H9 (cell line): Measurements from ENCODE around the gene RUNDC1. TPM values are rescaled to one million over a fixed set of nuclear protein-coding genes. Genes with fewer than 3 reads are reported as not detected.

Experiments used
- DNase-seq: peaks from one replicate; pipeline ENCODE4 v3.0.0-alpha.2; 2017
- H2AFZ ChIP-seq: one replicate; pipeline ENCODE4 v1.6.1; 2013; ENCODE audit warnings: mild to moderate bottlenecking, low read length, control low read depth, moderate library complexity
- H2AK5ac ChIP-seq: 2 replicates; pipeline ENCODE4 v1.6.1; 2013; ENCODE audit warnings: low read length, control low read depth, mixed read lengths; ENCODE audit not compliant: insufficient read length
- H2BK120ac ChIP-seq: one replicate; pipeline ENCODE4 v1.6.1; 2013; ENCODE audit warnings: low read depth, mild to moderate bottlenecking, low read length, control low read depth, inconsistent platforms; ENCODE audit not compliant: poor library complexity, severe bottlenecking
- H2BK12ac ChIP-seq: 2 replicates; pipeline ENCODE4 v1.6.1; 2013; ENCODE audit warnings: low read length, control low read depth, mixed read lengths, low read depth; ENCODE audit not compliant: insufficient read length
- H2BK15ac ChIP-seq: 2 replicates; pipeline ENCODE4 v1.6.1; 2013; ENCODE audit warnings: low read depth, low read length, control low read depth
- H2BK20ac ChIP-seq: one replicate; pipeline ENCODE4 v1.6.1; 2013; ENCODE audit warnings: low read depth, mild to moderate bottlenecking, low read length, control low read depth, inconsistent platforms; ENCODE audit not compliant: poor library complexity, severe bottlenecking
- H2BK5ac ChIP-seq: 2 replicates; pipeline ENCODE4 v1.6.1; 2013; ENCODE audit warnings: low read length, control low read depth, mixed read lengths; ENCODE audit not compliant: insufficient read length
- H3K14ac ChIP-seq: 2 replicates; pipeline ENCODE4 v1.6.1; 2013; ENCODE audit warnings: low read length, control low read depth; ENCODE audit not compliant: insufficient read depth
- H3K18ac ChIP-seq: 2 replicates; pipeline ENCODE4 v1.6.1; 2013; ENCODE audit warnings: low read depth, mild to moderate bottlenecking, mixed read lengths, low read length, control low read depth; ENCODE audit not compliant: insufficient read length
- H3K23ac ChIP-seq: 2 replicates; pipeline ENCODE4 v1.6.1; 2013; ENCODE audit warnings: low read length, control low read depth, mixed read lengths, low read depth; ENCODE audit not compliant: insufficient read length
- H3K23me2 ChIP-seq: 2 replicates; pipeline ENCODE4 v1.6.1; 2013; ENCODE audit warnings: low read depth, mild to moderate bottlenecking, mixed read lengths, low read length, control low read depth; ENCODE audit not compliant: insufficient read length, poor library complexity, severe bottlenecking
- H3K27ac ChIP-seq: 2 replicates; pipeline ENCODE4 v1.5.1; 2013; ENCODE audit warnings: low read length, control low read depth, mixed read lengths, low read depth; ENCODE audit not compliant: insufficient read length
- H3K27me3 ChIP-seq: 2 replicates; pipeline ENCODE4 v1.6.1; 2013; ENCODE audit warnings: low read length, control low read depth, inconsistent platforms; ENCODE audit not compliant: insufficient read depth
- H3K4ac ChIP-seq: 2 replicates; pipeline ENCODE4 v1.6.1; 2013; ENCODE audit warnings: low read depth, mild to moderate bottlenecking, control low read depth, inconsistent platforms, low read length, moderate library complexity
- H3K4me1 ChIP-seq: 2 replicates; pipeline ENCODE4 v1.6.1; 2013; ENCODE audit warnings: low read length, control low read depth, inconsistent platforms; ENCODE audit not compliant: insufficient read depth
- H3K4me2 ChIP-seq: 2 replicates; pipeline ENCODE4 v1.6.1; 2013; ENCODE audit warnings: low read length, control low read depth, mixed read lengths; ENCODE audit not compliant: insufficient read length, insufficient read depth
- H3K56ac ChIP-seq: 2 replicates; pipeline ENCODE4 v1.6.1; 2013; ENCODE audit warnings: low read depth, mild to moderate bottlenecking, mixed read lengths, low read length, control low read depth; ENCODE audit not compliant: insufficient read length
- H3K79me1 ChIP-seq: 2 replicates; pipeline ENCODE4 v1.6.1; 2013; ENCODE audit warnings: low read depth, mild to moderate bottlenecking, moderate library complexity, low read length, control low read depth, inconsistent platforms; ENCODE audit not compliant: insufficient read depth, poor library complexity, severe bottlenecking
- H3K79me2 ChIP-seq: 2 replicates; pipeline ENCODE4 v1.6.1; 2013; ENCODE audit warnings: low read length, control low read depth, inconsistent platforms; ENCODE audit not compliant: insufficient read depth
- H3K9ac ChIP-seq: 2 replicates; pipeline ENCODE4 v1.6.1; 2013; ENCODE audit warnings: low read length, control low read depth, mixed read lengths; ENCODE audit not compliant: insufficient read length; ENCODE audit errors: extremely low read depth
- H3K9me3 ChIP-seq: one replicate; pipeline ENCODE4 v1.6.1; 2013; ENCODE audit warnings: low read depth, low read length, inconsistent platforms; ENCODE audit not compliant: control insufficient read depth
- H3T11ph ChIP-seq: one replicate; pipeline ENCODE4 v1.6.1; 2013; ENCODE audit warnings: mild to moderate bottlenecking, low read length, control low read depth, inconsistent platforms
- H4K20me1 ChIP-seq: one replicate; pipeline ENCODE4 v1.6.1; 2013; ENCODE audit not compliant: control insufficient read depth, insufficient read length, insufficient read depth
- H4K5ac ChIP-seq: 2 replicates; pipeline ENCODE4 v1.6.1; 2013; ENCODE audit warnings: low read depth, mild to moderate bottlenecking, mixed read lengths, low read length, control low read depth; ENCODE audit not compliant: insufficient read length
- H4K8ac ChIP-seq: replicated peaks from 2 replicates; pipeline ENCODE4 v1.6.1; 2013; ENCODE audit warnings: low read length, control low read depth, mixed read lengths, low read depth; ENCODE audit not compliant: insufficient read length
- H4K91ac ChIP-seq: 2 replicates; pipeline ENCODE4 v1.6.1; 2013; ENCODE audit warnings: low read depth, mild to moderate bottlenecking, moderate library complexity, mixed read lengths, low read length, control low read depth; ENCODE audit not compliant: insufficient read length
- H3K27ac Mint-ChIP-seq, 3 experiments: 2 replicates in 2 of 3; 3 replicates in 1 of 3; pipeline ENCODE4 v1.8.0; 2020 to 2021; ENCODE audit warnings: mixed read lengths in 3 of 3, mild to moderate bottlenecking in 1 of 3, moderate library complexity in 1 of 3
- H3K27me3 Mint-ChIP-seq: 2 replicates; pipeline ENCODE4 v1.8.0; 2021; ENCODE audit warnings: low read depth, mild to moderate bottlenecking, moderate library complexity, mixed read lengths
- H3K36me3 Mint-ChIP-seq, 3 experiments: 2 replicates in 2 of 3; 3 replicates in 1 of 3; pipeline ENCODE4 v1.8.0; 2020 to 2021; ENCODE audit warnings: low read depth in 3 of 3, mixed read lengths in 3 of 3; ENCODE audit not compliant: insufficient read depth in 1 of 3
- H3K4me1 Mint-ChIP-seq, 2 experiments: 2 replicates each; pipeline ENCODE4 v1.8.0; 2020; ENCODE audit warnings: mixed read lengths in 2 of 2
- H3K4me3 Mint-ChIP-seq, 2 experiments: 2 replicates in 1 of 2; 3 replicates in 1 of 2; pipeline ENCODE4 v1.8.0; 2020 to 2021; ENCODE audit warnings: mild to moderate bottlenecking in 2 of 2, mixed read lengths in 2 of 2, moderate library complexity in 1 of 2
- H3K9me3 Mint-ChIP-seq, 2 experiments: 2 replicates in 1 of 2; 3 replicates in 1 of 2; pipeline ENCODE4 v1.8.0; 2020; ENCODE audit warnings: mild to moderate bottlenecking in 2 of 2, mixed read lengths in 2 of 2, moderate library complexity in 1 of 2
- WGBS: extraction: QIAGEN DNeasy Blood & Tissue Kit; methylation state at CpG from one replicate; pipeline ENCODE4 v1.1.7; 2013; ENCODE audit warnings: missing lambda C conversion rate, low lambda C conversion rate, mixed read lengths; ENCODE audit not compliant: insufficient read length; ENCODE audit errors: extremely low coverage; 5-methylcytosine and 5-hydroxymethylcytosine counted together
- total RNA-seq: library from RNA; stranded (reverse); gene quantifications from 2 replicates; pipeline ENCODE4 v1.2.1, GENCODE V29; 2021
- TF ChIP-seq, protein P1 (sequence below): fragments of 200-600 bp; sonication (generic); conservative IDR thresholded peaks from 3 replicates; pipeline ENCODE4 v1.8.0; 2021; ENCODE audit warnings: antibody characterized with exemption, mild to moderate bottlenecking

The RUNDC1 gene
- total RNA-seq, 1 experiment from 2014 or later = 18.8 TPM

DNA sequence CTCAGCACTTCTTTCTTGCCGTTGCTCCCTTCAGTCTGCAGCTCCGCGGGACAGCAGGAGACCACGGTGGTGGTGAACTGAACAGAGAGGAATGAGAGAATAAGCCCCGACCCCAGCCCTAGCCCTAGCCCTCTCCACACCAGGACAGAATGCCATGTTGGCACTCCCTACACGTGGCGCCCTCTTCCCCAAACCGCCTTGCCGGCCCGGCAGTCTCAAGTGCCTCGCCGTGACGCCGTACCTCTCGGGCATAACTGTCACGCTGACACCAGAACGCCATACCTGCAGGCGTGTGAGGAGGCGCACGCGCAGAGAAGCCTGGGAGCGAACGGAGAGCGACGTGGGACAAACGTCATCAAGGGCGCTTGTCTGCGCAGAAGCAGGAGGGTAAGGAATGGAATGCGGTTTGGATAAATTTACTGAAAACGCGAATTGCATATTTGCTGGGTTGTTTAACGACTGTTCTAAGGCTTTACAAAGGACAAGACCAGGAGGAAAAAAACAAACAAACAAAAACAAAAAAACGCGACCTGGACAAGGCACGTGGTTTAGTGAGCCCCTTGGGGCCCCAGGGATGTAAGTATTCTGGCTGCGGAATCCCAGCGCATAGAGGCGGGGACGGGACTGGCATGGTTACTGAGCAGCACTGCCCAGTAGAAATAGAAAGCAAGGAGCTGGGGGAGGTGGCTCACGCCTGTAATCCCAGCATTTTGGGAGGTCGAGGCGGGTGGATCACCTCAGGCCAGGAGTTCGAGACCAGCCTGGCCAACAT lies 16.0 kb upstream of the RUNDC1 start, which contains the start of gene AARSD1:
TSS of gene AARSD1 (minus strand) at position 294 of the 772 bp plus-strand sequence. CDS start at position 280, 14 bp downstream.
- H3K79me1 ChIP-seq = no peaks in the 10 kb centered on the region

More for the DNA sequence above, 16.0 kb upstream of the RUNDC1 start, which contains the start of gene AARSD1:
- no peak within 1 kb of the TSS for H3K4ac ChIP-seq
- no peak within 1 kb of the TSS for H3K56ac ChIP-seq
- no peaks in the 10 kb centered on the region for H3K9me3 ChIP-seq
- H3K27ac ChIP-seq = no peak within 1 kb of the TSS
- no peak within 1 kb of the TSS for H2BK5ac ChIP-seq
- H3K14ac ChIP-seq = peak within 1 kb of the TSS; percentile 55
- Mint-ChIP-seq H3K9me3 (0 out of 5 replicates have a peak, but pooled peaks cover 0 to 4% of the 10 kb centered on the region in 2 experiments), H3K27ac (peak within 1 kb of the TSS; percentile 93 to 97 (median 93)), H3K4me1 (peaks cover 5 to 10% of the 10 kb centered on the region in 2 experiments), H3K4me3 (peak within 1 kb of the TSS; percentile 94 to 96), H3K36me3 (peaks cover 16 to 41% (median 37%) of the 10 kb centered on the region in 3 experiments; a peak in 6 of 7 replicates), H3K27me3 (no peaks in the 10 kb centered on the region)
- TF ChIP-seq, protein P1, sequence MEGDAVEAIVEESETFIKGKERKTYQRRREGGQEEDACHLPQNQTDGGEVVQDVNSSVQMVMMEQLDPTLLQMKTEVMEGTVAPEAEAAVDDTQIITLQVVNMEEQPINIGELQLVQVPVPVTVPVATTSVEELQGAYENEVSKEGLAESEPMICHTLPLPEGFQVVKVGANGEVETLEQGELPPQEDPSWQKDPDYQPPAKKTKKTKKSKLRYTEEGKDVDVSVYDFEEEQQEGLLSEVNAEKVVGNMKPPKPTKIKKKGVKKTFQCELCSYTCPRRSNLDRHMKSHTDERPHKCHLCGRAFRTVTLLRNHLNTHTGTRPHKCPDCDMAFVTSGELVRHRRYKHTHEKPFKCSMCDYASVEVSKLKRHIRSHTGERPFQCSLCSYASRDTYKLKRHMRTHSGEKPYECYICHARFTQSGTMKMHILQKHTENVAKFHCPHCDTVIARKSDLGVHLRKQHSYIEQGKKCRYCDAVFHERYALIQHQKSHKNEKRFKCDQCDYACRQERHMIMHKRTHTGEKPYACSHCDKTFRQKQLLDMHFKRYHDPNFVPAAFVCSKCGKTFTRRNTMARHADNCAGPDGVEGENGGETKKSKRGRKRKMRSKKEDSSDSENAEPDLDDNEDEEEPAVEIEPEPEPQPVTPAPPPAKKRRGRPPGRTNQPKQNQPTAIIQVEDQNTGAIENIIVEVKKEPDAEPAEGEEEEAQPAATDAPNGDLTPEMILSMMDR = no peak
- H3K4me2 ChIP-seq = peak within 1 kb of the TSS; percentile 76
- H4K20me1 ChIP-seq = no peaks in the 10 kb centered on the region
- H3K9ac ChIP-seq = peak within 1 kb of the TSS; percentile 78
- no peak within 1 kb of the TSS for H4K8ac ChIP-seq
- H3K23ac ChIP-seq = no peak within 1 kb of the TSS
- H2BK15ac ChIP-seq = no peak within 1 kb of the TSS; the same call in 1 of the 2 replicates
- no CpG with 5 or more reads among the region's 43 CpGs for WGBS
- H2AFZ ChIP-seq = peak within 1 kb of the TSS; percentile 42
- 0 out of 2 replicates have a peak, but pooled peaks cover 2% of the 10 kb centered on the region for H3K79me2 ChIP-seq
- H3T11ph ChIP-seq = no peak within 1 kb of the TSS
- no peak within 1 kb of the TSS for H2AK5ac ChIP-seq
- no peak within 1 kb of the TSS for H2BK12ac ChIP-seq
- H3K18ac ChIP-seq = peak within 1 kb of the TSS; percentile 6
- DNase-seq = peak; percentile 97
- H2BK20ac ChIP-seq = no peak within 1 kb of the TSS
- H3K4me1 ChIP-seq = no peaks in the 10 kb centered on the region
- H4K91ac ChIP-seq = no peak within 1 kb of the TSS
- no peak within 1 kb of the TSS for H2BK120ac ChIP-seq
- no peaks in the 10 kb centered on the region for H3K27me3 ChIP-seq
- peaks cover 5% of the 10 kb centered on the region for H3K23me2 ChIP-seq
- no peak within 1 kb of the TSS for H4K5ac ChIP-seq
